GM21528 (cell line): ENCODE data around the gene ISM1.
A peak's percentile ranks its signal among the peaks of the same experiment; 100 is the strongest.

ENCODE experiments used
- ATAC-seq: cut with Tn5 transposase; IDR thresholded peaks from one replicate; pipeline ENCODE4 v1.9.1; 2021; ENCODE audit warnings: mild to moderate bottlenecking, moderate library complexity; ENCODE audit not compliant: unreplicated experiment, low FRiP score

ISM1 gene

GRCh38 chr20:13251904-13252297 is 30.8 kb downstream of the ISM1 start:
- ATAC-seq, result no peak

DNA sequence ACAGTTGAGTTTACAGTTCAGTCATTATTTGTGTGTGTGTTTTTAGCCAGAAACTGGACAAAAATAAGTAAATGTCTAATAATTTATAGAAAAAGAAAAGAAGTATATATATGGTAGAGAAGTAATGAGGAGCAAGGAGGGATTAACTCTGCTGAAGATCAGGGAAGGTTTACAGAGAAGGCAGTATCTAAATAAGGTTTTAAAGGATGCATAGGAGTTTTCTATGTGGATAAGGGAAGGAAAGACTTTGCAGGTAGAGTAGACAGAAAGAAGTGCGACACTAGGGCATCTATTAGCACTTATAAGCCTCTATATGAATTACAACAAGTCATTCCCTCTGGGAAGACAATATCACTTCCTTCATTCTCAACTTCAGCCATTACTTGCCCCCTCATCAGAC is 34.3 kb downstream of the ISM1 start:
- no peak for ATAC-seq

DNA sequence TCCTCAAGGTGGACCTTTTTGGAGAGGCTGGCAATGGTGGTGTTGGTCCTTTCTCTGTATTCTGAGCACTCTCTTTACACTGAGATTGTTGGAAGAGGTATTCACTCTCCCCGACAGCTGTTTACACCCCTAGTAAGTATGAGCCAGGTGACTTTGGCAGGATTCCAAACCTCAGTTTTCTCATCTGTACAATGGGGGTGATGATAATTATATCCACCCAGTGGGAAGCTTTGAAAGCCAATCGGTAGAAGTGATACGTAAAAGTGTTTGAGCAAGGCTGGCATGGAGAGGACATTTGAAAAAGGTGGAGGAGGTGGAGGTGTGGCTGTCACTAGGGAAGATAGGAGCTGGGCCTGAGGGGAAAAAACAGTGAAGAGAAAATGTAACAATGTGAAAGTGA is 35.5 kb downstream of the ISM1 start:
- ATAC-seq, result no peak

DNA sequence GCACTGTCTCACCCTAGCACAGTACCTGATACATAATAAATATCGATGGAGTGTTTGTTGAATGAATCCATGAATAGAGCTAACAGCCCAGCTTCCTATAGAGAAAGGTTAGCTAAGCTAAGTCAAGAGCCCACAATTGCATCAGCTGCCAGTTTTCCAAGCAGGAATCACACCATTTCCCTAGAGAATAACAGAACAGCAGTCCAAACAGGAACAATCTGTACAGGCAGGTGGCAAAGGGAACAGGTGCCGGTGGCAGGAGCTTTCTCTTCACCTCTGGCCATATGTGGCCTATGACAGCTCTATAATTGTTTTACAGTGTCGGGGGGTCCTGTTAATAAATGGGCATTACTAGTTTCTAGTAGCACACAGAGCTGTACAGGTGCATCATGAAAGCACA is 38.8 kb downstream of the ISM1 start:
- ATAC-seq, result no peak

GRCh38 chr20:13260650-13261279 is 39.7 kb downstream of the ISM1 start:
- ATAC-seq, result no peak

DNA sequence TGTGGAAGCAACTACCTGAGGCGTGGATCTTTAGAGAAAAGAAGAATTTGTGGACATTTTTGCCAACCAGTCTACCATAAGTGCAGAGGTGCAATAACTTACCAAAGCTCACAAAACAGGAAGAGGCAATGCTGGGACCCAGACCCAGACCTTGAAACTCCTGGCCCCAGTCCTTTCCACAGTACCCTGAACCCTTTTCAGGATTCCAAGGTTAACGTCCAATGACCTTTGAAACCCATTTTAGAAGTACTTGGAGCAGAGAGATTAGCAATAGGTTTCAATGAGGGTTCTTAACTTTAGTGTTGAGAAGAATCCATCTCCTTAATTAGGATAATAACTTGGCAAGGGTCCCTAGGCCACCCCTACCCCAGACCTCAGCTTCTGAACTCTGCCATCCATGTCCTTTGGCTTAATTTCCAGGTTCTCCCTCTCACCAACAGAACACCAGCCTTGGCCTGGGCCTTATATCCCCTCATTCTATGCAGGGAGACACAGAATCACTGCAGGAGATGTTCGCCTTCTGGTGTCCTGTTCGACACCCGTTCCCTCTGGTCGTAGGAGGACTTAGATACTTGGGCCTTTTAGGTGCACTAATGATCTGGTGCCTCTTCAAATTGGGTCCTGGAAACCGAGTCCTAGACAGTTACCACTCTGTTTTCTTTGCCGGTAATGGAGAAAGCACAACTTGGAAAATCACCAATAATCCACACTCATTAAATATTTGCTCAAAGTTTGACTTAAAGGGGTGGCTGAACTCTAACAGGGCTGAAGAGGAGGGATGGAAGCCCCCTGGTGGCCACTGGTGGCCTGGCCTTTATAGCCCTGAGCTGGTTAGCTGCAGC is 40.6 kb downstream of the ISM1 start:
- ATAC-seq, result peak; percentile 71

DNA sequence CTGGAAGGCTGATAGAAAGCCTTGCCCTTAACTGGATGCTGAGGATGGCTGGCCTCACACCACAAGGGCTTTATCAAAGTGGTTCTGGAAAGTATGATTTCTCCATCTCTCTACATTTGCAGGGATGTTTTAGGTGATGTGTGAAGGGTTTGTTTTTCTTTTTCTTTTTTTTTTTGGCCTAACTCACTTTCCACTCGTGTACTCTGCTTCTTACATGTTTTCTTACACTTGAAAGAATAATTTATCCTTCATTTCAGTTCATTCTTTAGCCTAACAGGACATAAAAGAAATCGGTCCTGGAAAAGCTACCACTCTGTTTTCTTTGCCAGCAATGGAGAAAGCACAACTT is 41.2 kb downstream of the ISM1 start:
- no peak for ATAC-seq

- no peak for ATAC-seq
Observed at GRCh38 chr20:13262671-13263360, 41.7 kb downstream of the ISM1 start.

DNA sequence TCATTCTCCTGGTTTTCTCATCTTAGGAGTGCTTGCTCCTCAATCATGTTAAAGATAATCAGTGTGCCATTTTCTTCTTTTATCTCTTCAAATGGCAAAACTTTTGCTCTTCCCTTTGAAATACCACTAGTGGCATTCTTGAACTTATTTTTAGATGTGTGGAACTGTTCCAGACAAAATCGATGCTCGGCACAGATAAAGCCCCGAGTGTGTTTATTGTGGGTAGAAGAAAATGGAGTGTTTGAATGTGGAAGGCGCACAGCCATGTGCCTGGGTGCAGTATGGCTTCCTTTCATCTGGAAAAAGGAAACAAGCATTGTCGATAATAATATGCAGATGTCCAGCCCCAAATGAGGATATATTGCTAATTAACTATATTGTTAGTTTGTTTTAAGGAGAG is 42.4 kb downstream of the ISM1 start:
- no peak for ATAC-seq

DNA sequence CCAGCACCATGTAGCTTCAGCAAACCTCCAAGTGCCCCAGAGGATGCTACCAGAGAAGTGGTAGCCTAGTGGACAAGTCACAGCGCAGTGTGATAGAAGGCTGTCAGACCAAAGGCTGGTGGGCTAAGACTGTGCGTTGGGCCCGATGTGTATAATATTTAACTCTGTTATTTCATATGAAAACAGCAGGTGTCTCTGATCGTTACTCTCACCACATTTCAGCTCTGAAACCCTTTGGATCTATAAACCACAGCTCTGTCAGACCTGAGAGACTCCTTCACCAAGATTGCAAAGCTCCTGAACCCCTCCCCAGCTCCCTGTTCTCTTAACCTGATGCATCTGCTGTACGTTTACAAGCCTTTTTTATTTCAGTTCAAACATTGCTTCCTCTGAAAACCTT is 43.8 kb downstream of the ISM1 start:
- no peak for ATAC-seq

DNA sequence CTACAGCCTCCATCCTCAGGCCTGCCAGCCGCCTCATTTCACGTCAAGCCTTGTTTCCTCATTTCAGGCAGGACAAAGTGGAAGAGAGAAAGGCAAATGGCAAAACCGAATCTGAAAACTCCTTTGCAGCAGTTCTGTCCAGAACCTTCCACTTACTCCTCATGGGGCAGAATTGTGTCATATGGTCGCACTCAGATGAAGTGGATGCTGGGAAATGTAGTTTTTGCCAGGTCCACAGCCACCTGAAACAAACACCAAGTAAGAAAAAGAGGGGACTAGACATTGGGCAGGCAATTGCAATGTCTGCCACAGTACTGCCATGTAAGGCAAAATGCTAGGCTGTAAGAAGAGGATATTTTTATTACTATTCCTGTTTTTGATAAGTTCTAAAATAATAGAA is 44.9 kb downstream of the ISM1 start:
- ATAC-seq, result no peak

DNA sequence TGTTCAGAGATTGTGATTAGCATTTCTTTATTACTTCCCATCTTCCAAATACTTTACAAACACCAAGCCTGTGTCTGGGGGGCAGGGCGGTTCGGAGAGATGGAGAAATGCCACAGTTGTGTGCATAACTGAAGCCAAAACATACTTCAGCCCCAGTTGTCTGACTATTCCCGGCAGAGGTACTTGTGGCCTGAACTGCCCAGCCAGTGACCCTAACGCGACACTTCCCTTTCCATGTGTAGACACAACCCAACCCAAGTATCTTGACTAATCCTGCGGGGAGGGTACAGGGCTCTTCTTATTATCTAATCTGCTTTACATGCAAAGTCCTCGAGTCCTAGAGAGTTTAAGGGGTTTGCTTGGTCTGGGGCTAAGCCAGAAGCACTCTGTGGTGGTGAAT is 46.2 kb downstream of the ISM1 start:
- no peak for ATAC-seq

GRCh38 chr20:13268953-13269352 is 47.9 kb downstream of the ISM1 start:
- ATAC-seq, result no peak

- ATAC-seq, result no peak
Observed at GRCh38 chr20:13270211-13270610, 49.1 kb downstream of the ISM1 start.

GRCh38 chr20:13271098-13271497 is 50.0 kb downstream of the ISM1 start:
- no peak for ATAC-seq

DNA sequence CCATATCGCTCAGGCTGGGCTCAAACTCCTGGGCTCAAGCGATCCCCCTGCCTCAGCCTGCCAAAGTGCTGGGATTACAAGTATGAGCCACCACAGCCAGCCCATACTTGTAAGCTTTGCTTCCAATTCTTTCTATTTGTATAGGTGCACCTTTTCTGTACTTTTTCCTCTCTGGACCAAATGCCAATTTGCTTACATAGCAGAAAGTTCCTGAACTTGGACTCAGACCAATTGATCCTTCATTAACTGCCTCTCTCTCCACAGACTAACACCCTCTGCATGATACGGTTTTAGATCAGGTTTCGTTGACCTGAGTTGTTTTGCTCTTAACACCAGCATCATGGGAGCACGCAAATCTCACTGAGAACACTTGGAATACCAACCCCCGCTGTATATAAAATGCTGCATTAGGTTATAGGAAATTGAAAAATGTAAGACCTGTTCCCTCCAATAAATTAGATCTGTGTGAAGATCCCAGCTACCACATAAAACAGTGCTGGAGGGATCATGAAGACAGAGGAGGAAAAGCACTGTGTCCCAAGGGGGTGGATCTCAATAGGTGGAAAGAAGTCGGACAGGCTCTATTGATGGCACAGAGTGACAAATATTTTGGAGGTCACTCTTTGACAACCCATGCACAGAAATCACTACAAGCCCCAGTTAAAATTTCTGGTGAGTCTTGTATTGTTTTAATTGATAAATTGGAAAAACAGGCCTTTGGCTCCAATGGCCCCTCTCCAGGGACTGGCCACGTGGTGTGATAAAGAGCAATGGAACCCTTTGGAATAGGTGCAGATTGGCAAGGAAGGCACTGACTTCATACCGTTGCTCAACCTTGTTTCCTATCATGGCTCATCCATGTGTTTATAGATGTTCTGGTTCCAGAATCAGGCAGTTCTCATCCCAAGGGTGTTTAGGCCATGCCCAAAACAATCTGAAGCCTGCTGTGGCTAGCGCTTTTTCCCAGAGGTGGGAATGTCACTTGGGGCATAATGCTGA is 51.2 kb downstream of the ISM1 start:
- ATAC-seq, result no peak

DNA sequence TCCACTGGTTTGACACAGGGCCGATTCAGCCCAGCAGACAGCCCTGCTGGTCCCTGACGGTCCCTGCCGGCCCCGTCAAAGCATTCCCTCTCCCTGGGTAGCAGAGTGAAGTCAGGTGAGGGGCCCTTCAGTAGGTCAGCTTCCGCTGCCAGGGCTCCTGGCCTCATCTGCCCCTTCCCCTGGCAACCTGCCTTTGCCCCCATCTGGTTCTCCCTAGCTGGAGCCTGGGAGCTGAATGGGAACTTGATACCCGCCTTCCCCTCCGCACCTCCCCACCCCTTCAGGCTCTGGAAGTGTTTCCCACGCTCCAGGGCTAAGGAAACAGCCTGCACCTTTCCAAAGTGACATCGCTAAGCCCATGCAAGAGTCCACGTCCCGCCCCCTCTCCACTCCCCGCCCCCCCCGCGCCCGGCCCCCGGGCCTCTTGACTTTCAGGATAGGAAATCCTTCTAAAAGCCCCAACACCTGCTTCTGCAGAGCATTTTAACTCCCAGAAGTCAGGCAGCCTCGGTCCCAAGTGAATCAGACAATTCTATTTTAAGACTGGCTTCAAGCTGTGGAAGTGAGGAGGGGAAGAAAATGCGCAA is 53.3 kb downstream of the ISM1 start:
- ATAC-seq, result no peak

- no peak for ATAC-seq
Observed at GRCh38 chr20:13276945-13277541, 56.0 kb downstream of the ISM1 start.

DNA sequence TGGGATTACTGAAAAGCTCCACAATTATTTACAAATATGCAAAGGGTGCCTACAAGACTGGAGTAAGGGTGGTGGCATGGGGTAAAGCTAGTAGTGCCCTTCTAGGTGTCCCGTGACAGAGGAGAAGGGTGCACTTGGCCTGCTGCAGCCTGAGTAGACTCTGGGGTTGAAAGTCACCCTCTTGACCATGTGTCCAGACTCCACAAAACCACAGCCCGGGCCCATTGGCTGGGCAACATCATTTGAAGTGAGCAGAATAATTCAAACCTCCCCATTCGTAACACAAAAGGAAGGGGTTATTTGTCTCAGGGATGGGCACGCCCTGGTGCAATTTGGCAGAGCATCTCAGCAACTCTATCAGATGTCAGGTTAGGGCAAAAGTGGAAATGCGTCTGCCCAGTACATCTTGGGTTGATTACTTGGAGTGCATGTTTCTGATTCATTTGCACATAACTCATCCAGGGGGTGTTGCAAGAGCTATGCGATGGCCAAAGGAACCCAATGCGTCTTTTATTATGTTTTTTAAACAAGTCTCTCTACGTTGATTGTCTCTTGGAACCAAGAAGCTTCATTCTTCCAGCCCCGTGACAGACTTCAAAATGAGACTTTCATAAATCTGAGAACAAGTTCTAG is 56.7 kb downstream of the ISM1 start:
- no peak for ATAC-seq
